T1000 (cell line): ENCODE results near the gene MTHFD1L.
"Not testable (repeated sequence)": the region's sequence is repeated elsewhere in the genome, so short reads cannot be mapped to it uniquely, and the experiment has no call there.

ENCODE experiments used
- DNase-seq: peaks from one replicate; lab custom pipeline; 2025; ENCODE audit warnings: mixed read lengths; lab: John Stamatoyannopoulos, UW

The MTHFD1L gene

DNA sequence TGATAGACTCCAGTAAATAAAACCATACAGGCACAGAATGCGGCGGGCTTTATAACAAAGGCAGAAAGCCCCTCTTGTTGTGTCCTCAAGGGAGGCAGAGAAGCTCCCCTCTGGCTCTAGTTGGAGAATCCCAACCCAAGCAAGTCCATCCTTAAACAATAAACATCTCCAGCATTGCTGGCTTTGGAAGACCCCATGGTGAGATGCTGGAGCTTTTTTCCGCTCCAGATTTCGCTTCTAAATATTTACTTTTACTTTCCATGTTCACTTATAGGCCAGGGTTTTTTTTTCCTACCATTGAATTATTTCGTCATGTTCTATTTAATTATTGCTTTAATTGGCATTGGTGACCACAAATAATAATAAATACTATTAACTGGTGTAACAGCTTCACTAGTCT is 176.2 kb downstream of the MTHFD1L start:
- DNase-seq = no peak

DNA sequence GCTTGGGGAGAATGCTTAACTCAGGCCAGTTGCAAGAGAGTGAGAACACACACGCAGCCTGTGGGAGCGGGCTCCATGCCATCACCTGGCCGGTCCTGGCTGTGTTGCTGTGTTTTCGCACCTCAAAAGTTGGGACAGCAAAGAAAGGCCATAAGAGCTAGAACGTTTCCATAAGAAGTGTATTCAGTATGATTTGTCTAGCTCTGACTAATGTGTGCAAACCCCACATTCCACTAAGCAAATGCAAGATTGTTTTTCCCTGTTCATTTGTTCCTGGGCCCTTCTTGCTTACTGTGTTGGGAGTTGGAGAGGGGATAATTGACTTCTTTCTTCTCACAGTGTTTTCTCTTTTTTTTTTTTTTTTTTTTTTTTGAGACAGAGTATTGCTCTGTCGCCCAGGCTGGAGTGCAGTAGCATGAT is 177.4 kb downstream of the MTHFD1L start:
- DNase-seq = not testable (repeated sequence)

DNA sequence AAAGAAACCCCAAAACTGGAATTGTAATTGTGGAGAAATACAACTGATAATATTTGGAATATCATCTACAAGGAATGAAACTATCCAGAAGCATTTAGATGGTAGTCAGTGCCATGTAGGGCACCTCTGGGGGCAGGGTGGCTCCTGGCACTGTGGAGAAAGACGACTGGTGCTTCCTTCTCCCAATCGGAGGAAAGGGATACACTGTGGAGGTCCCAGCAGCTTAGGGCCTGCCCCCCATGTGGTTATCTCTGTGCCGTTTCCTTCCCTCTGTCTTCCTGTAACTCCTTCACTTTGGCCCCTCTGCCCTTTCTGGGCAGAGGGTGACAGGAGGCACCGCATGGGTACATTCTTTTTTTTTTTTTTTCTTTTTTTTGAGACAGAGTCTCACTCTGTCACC is 178.4 kb downstream of the MTHFD1L start:
- DNase-seq = no peak

DNA sequence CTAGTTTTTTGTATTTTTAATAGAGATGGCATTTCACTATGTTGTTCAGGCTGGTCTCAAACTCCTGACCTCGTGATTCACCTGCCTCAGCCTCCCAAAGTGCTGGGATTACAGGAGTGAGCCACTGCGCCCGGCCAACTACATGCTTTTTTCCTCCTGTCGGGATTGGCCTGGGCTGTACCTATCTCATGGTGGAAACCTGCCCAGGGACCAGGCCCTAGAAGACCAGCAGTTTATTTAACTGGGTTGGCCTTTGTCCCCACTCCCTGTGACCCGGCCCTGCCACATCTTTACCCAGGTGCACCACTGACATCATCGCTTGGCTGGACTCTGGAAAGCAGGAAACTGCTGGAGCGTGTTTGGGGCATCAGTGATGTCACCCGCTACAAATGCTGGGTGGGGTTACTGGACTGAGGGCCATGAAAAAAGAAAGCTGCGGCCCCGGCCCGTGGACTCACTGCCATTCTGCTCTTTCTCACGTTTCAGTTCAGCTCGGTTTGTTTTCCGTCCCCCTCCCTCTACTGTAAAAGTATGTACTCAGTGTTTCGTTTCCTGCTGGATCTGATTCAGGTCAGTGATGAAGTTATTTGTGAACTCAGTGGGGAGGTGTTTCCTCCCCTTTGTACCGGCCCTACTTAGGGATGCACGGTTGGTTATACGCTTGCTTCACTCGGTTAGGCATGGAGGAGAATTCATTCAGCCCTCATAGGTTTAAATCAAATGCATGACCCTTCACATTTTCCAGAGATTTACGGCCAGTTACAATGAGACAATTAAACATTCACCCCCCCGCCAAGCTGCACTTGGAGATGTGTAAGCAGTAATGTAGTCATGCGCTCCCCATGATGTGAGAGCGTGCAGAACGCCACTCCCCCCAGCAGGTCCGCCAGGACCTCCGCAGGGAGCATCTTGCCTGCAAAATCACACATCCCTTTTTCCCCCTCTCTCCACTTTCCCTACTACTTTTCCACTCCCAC is 179.3 kb downstream of the MTHFD1L start:
- DNase-seq = peak; percentile 58

DNA sequence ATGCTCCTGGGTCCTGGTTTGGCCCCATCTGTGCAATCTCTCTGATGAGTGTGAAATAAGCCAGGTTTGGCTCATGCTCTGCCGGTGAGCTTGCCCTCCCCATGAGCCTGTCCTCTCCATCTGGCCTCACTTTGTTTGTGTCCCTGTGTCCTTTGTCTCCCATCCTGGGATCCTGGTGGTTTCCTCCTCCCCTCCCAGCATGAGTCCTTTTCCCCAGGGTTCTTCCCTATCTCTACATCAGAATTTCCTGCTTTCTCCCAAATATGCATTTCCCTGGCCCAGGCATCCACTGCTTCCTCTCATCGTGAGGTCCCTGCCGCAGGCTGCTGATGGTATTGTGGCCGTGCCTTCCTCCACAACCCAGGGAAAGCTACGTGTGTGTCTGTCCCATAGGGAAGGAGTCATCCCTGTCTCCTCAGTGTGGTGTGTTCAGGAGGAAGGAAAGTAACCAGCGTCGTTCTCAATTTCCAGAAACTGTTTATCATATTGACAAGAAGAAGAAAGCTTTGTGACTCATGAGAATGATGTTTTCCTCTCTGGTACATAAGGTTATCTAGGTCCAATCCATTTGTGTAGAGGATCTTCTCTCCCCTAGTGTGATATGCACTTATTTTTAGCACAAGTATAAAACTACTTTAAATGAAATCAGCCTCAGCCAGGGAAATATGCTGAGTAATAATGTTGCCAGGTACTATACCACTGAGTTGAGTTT is 180.2 kb downstream of the MTHFD1L start:
- peak; percentile 40 for DNase-seq

DNA sequence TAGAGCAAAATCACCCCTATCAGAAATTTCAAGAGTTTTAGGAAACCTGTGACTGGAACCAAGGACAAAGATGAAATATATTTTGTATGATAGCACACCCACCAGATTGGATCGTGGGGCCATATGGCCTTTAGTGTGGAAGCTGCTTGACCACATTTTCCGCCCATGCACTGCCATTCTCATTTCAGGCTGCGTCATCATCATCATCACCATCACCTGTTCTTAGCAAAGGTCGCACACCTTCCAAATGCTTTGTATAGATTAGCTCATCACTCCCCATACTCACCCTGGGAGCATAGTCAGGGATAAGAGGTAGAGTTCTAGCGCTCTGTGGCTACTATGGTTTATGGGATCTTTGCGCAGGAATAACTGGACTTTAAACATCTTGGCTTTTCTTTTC is 185.7 kb downstream of the MTHFD1L start:
- no peak for DNase-seq

DNA sequence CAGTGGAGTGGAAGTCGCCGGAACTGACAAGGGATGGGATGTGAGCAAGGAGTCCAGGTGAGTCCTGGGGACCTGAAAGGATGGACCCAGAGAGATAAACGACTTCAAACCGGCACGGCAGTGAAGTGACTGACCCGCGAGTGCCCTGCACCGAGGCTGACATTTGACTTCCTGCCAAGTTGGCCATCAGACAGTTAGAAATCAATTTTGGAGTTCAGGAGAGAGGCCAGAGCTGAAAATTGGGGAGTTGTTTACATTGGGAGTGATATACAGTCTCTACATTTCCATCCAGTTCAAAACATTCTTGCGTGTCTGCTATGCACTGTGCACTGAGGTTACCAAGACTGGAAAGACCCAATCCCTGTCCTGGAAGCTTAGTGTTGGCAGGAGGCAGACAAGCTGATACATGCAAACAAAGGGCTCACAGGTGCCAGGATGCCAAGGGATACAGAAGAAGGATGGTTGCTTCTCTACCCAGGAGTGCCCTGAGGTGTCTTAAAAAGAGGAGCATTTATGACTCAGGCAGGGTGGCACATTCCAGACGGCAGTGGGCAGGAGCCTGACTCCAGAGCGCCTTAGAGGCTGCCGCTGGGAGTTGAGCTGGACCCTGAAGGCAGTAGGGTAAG is 186.6 kb downstream of the MTHFD1L start:
- DNase-seq = no peak

DNA sequence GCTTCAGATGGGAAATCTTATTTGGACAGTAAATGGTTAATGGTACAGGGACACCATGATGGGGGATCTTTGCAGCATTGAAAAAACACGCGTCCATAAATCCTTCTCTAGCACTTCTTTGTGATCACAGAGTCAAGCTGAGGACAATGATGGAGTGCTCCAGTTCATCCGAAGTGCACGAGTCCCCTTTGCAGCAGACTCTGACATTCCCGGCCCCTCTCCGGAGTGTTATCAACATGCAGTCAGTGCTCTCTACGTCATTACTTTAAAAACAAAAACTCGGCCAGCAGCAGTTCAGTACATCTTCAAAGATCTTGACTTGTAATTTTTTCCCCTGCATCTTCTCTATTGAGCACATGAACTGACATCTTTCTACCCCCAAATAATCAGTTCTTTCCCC is 188.8 kb downstream of the MTHFD1L start:
- DNase-seq = no peak

DNA sequence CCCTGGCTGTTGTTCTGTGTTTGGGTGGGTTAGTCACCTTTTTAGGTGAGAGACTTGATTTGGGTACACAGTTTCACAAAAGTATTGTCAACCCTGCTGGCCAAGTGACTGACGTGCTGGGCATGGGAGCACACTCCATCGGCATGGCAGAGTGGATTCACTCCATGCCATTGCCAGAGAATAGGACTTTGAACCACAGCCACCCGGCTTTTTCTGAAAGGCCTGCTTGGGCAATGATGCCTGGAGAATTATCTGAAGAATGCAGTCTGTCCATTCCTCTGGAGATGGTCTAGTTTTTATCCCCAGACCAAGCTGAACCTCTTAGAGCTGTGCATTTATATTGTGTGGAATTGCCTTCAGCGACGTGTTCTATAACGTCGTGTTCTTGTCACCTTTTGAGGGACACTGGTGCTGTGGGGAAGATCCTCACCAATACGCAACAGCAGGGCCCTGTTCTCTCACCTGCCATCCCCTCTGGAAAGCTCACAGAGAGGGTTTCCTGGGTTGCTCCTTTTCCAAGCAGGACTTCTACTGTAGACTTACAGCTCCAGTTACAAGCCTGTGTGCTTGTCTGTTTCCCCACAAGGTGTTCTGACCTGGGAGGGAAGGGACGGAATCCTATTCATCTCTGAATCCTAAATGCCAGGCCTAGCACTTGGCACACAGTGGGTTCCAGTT is 190.9 kb downstream of the MTHFD1L start:
- DNase-seq = no peak

DNA sequence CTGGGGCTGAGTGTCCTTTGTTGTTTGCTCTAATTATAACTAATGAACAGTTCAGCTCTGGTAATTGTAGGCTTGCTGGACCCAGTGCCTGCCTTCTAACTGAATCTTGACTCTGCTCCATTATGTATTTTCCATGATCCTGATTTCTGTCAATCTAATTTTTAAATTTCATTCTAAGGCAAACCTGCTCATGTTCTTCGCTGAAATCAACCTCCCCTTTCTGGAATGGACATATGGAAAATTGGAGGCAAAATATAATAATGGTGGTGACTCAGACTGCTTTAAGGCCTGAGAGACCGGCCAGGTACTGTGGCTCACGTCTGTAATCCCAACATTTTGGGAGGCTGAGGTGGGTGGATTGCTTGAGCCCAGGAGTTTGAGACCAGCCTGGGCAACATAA is 191.6 kb downstream of the MTHFD1L start:
- DNase-seq = no peak

DNA sequence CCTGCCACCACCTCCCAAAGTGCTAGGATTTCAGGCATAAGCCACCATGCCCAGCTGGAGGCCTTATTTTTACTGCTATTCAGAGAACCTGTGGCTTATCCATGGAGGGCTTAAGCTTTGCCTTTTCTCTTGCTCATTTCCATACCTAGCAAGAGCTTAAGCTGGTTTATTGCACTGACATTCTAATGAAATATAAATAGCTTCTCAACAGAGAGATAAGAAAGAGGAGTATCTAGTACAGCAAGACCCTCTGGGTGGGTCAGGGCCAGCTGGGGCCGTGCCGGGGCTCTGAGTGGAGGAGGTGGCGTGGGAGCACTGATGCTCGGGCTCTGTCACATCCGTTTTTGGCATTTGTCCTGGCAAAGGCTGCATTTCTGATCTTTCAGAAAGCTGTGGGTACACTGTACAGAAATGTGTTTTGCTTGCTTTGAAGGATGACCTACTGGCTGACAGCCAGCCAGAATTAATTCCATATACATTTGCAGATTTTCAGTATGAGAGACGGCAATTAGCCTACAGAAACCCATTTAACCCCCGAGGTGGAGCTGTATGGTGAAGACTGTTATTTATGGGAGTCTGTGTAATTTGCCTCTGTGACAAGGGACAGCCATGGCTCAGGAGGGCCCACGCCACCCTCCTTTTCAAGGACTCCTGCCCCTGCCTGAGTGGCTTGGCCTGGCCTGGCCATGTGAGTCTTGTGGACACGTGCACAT is 192.7 kb downstream of the MTHFD1L start:
- no peak for DNase-seq

DNA sequence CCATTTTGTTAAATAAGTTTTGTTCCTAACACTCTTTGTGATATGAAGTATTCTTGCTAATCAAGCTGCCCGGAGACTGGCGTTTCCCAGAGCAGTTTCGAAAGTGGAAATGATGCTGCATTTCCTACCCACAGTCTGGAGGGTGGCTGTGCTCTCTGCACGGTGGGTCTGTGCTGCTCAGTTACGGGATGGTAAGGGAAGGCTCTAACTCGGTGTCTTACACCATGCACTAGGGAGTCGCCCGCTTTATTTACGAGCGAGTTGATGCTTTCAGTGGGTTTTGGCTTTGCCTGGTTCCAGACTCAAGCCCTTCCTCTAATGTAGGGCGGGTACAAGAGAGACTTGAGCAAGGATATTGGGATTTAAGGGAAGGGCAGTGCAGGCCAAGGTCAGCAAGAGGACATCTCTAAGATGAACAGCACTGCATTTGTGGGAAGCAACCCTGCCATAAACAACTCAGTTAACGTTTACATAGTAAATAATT is 194.2 kb downstream of the MTHFD1L start:
- DNase-seq = no peak

DNA sequence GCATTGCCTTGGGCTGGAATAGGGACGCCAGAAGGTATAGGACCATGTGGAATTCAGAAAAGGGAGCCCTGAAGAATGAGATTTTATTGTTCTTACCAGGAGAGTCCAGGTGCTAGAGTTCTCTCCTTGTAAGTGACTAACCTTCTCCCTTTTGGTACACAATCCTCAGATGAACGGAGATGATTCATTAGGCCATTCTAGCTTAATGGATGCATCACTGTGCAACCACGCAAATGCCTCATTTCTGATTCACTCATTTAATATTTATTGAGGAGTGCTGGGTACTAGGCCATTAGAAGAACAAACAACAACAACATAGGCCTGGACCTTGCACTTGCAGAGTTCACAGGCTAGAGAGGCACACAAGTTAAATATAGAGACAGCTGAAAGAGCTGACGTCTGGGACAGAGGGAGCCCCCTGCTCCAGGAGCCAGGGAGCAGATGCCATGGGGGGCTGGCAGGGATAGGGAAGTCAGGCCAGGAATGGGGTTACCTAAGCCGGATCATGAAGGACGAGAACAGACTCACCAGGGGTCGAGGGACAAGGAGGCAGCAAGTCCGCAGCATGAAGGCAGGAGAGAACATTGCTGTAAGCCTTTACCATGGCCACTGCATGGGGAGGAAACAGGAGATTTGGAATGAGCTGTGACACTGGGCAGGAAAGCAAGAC is 194.7 kb downstream of the MTHFD1L start:
- peak; percentile 42 for DNase-seq

DNA sequence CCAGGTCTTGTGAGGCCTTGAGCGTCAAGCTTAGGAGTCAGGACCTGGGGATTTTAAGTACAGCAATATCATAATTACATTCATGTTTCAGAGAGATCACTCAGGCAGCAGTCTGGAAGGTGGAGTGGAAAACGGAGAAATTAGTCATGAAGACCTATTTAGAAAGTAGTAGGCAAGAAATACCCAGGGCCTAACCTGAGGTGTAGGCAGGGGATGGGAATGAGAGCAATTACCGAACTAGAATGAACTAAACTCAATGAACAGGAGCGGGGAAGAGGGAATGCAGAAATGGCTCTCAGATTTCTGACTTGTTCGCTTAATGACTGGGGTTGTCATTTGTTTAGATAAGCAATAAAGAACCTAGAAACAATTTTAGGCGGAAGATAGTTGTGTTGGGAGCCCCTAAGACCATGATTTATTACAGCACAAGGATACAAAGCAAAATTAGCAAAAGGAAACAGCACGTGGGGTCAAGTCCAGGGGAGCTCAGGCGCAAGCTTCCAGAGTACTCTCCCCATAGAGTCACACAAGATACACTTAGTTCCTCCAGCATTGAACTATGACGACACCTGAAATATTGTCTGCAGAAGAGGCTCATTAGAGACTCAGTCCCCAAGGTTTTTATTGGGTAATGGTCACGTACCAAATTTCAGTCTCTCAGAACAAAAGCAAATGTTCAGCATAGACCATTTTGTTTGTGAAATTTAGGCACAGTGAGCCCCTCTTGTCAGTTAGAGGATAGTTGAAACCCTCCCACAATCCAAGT is 195.4 kb downstream of the MTHFD1L start:
- no peak for DNase-seq

DNA sequence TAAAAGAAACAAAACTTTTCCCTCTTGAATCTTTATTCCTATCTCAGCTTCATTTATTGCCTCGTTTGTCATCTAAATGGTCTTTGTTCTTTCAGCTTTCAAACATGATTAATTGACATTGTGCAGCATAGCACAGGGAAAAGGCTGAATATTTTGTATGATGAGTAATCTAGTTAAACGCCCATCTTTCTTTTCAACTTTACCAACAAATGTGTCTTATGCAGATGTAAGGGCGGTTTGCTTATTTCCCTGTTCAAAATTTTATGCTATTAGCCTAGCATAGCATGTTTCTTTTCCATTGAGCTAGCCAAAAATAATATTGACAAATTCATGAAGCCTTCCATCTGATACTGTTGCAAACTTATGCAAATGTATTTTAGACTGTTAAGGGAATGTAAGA is 197.8 kb downstream of the MTHFD1L start:
- no peak for DNase-seq

DNA sequence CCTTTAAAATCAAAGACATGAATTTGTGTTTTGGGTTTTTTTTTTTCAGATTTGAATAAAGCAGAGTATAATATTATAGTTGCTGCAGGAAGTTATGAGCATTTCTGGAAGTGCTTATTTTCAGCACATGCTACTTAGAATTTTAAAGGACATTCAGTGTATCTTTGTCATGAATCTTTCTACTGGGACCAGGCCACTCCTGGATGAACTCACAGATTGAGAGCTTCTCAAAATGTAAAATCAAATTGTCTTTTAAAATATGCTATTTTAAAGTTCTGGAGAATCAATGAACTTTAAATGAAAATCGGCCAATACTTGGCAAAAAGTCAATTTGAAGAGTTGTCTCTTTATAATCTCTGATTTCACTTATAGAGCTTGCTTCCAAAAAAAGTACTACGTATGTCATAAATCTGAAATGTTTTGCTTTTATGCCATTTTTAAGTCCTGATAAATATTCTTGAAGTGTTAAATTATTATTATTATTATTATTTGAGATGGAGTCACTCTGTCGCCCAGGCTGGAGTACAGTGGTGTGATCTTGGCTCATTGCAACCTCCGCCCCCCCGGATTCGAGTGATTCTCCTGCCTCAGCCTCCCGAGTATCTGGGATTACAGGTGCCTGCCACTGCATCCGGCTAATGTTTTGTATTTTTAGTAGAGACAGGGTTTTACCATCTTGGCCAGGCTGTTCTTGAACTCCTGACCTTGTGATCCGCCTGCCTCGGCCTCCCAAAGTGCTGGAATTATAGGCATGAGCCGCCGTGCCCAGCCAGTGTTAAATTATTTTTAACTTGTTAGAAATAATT is 198.5 kb downstream of the MTHFD1L start:
- DNase-seq = no peak

DNA sequence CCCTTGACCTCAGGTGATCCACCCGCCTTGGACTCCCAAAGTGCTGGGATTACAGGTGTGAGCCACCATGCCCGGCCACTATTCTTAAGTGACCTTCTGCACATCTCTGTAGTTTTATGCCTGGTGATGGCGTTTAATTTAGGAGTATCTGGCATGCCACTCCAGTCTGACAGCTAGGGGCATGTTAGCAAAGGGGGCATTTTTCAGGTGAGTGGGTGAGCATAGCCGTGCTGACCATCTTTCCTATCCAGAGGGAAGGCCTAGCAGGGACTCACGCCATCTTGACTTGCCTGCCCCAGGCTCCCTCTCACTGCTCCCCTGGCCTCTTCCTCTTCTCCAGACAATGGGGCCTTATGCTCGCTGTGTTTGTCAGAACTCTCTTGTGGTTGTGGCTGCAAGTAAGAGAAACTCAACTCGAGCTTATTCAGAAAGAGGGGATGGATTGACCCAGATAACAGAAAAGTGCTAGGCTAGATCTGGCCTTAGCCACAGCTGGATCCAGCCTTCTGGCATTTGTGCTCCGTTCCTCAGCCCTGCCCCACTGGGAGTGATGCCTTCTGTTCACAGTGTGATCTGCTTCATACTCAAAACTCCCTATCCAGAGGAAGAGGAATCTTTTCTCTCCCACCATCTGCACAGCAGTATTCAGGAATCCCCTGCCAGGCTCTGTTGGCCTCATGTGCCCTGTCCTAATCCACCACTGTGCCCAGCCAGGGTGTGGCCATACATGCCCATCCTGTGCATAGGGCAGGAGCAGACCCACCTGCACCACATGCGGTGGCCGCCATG is 199.7 kb downstream of the MTHFD1L start:
- no peak for DNase-seq
